Limb (tissue), 2 donors: Measurements from ENCODE around the gene SRPRA.
"Not testable (repeated sequence)": the region's sequence is repeated elsewhere in the genome, so short reads cannot be mapped to it uniquely, and the experiment has no call there.

Experiments
- DNase-seq, 2 donors: peaks; one replicate each; pipeline ENCODE4 v3.0.0-alpha.2; 2016; ENCODE audit errors: extremely low spot score in 2 of 2

SRPRA gene, protein sequence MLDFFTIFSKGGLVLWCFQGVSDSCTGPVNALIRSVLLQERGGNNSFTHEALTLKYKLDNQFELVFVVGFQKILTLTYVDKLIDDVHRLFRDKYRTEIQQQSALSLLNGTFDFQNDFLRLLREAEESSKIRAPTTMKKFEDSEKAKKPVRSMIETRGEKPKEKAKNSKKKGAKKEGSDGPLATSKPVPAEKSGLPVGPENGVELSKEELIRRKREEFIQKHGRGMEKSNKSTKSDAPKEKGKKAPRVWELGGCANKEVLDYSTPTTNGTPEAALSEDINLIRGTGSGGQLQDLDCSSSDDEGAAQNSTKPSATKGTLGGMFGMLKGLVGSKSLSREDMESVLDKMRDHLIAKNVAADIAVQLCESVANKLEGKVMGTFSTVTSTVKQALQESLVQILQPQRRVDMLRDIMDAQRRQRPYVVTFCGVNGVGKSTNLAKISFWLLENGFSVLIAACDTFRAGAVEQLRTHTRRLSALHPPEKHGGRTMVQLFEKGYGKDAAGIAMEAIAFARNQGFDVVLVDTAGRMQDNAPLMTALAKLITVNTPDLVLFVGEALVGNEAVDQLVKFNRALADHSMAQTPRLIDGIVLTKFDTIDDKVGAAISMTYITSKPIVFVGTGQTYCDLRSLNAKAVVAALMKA

GRCh38 chr11:126268708-126269579 lies at the start of gene SRPRA, which contains the start of gene FOXRED1:
TSS of gene SRPRA (minus strand) at chr11:126268895. CDS start at chr11:126268804, 91 bp downstream.
TSS of gene FOXRED1 (plus strand) at chr11:126269154. CDS start at chr11:126269207, 53 bp downstream.
- peak; percentile 98 to 100 for DNase-seq

- peak; percentile 72 to 83 for DNase-seq
Observed at GRCh38 chr11:126317756-126318573, 49.3 kb upstream of the SRPRA start.

DNA sequence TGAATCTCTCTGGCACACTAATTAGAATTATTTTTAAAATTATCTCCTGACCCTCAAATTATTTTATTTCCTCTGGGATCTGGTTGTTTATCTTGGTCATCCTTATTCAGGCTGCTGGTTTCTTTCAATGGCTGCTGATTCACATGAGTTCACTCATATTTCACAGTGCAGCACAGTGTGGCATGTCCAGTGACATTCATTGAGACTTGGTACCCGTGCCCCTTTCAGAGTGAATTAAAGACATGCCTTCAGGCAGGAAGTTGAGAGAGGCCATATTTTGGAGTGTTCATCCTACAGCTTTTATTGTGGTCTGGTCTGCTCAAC lies 48.7 kb upstream of the SRPRA start:
- DNase-seq: no peak

GRCh38 chr11:126313826-126314225 lies 45.1 kb upstream of the SRPRA start:
- no peak for DNase-seq

DNA sequence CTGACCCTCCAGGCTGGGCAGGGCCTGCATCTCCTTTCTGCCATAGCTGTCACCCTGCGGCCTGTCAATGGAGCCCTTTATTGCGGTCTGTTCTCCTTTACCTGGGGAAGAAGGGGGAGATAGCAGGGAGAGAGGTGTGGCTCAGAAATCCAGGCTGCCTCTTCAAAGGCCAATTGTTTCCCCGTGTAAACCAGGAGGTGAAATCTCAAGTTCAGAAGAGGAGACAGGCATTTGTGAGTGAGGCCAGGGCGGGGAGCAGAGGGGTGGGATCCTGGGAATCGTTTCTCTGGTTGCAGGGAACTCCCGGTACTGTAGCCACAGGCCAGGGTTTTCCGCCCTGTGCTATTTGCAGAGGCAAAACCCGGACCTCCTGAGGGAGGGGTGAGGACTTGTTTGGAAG lies 44.3 kb upstream of the SRPRA start:
- DNase-seq: no peak

- no peak for DNase-seq
Observed at GRCh38 chr11:126311401-126312291, 43.0 kb upstream of the SRPRA start.

GRCh38 chr11:126310992-126311310 lies 42.3 kb upstream of the SRPRA start:
- no peak for DNase-seq

DNA sequence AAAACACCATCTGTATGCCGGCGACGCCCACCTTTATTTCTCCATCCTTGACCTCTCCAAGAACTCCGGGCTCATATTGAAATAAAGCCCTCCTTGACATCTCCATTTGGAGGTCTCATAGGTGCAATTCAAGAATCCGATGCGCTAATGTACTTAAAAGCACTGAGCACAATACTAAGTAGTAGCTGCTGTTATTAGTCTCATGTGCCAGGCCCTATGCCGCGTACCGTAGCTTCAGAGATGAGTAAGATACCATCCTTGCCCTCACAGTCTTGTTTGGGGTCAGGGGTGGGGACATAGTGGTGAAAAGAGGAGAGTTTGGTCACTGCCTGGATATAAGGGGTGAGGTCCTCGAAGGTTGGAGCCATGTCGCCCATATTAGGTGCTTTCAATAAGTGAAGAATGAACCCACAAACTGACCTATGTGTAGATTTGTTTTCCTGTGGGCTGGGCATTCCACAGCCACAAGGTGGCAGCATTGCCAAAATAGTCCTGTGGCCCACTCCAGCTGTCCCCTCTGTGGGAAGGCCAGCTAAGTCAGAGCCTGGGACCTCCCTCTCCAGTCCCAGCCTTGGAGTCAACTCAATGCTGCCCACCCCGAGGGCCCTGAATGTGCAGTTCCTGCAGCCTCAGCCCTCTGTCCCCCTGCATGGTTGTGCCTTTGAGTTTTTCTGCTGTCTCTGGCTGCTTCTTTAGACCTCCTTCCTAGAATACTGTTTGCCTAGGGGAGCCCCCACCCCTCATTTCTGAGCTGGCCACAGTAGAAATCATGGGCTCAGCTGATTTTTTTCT lies 41.7 kb upstream of the SRPRA start:
- DNase-seq: peak; percentile 78 to 88

DNA sequence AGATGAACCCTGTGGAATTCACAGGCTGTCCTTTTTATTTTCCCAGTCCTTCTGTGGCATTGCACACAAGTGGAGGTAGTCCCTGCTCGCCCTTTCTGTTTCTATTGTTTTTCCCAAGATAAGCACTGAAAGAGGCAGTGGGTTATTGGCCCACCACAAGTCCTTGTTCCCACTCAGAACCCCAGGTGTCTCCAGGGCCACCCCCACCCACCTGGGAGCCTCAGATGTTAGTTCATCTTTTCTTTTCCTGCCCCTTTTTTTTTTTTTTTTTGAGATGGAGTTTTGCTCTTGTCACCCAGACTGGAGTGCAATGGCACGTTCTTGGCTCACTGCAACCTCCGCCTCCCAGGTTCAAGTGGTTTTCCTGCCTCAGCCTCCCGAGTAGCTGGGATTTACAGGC lies 40.1 kb upstream of the SRPRA start:
- not testable (repeated sequence) for DNase-seq

- peak in 1 of 2 donors; percentile 51 for DNase-seq
Observed at GRCh38 chr11:126308271-126308671, 39.6 kb upstream of the SRPRA start.

DNA sequence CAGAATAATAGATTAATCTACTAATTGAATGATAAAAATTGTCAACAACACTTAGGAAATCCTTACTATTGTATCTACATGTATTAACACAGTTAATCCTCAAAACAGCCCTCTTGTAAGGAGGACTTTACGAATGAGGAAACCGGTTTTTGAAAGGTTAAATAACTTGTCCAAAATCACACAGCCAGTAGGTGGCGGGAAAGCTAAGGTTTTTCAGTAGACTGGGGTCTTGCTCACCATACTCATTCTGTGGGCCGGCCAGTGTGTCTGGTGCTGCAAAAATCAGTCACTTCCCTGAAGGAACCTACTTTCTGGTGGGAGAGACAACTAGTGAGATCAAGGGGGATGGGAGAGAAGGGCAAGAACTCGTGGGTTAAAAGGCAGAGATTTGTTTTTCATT lies 39.0 kb upstream of the SRPRA start:
- peak; percentile 53 to 57 for DNase-seq

- no peak for DNase-seq
Observed at GRCh38 chr11:126305699-126306098, 37.0 kb upstream of the SRPRA start.

- no peak for DNase-seq
Observed at GRCh38 chr11:126304457-126305075, 35.9 kb upstream of the SRPRA start.

- DNase-seq: peak; percentile 94 to 95
Observed at GRCh38 chr11:126303623-126304456, 35.1 kb upstream of the SRPRA start, which contains the start of gene DCPS. TSS of gene DCPS (plus strand) at chr11:126304060. CDS start at chr11:126304081, 21 bp downstream.

DNA sequence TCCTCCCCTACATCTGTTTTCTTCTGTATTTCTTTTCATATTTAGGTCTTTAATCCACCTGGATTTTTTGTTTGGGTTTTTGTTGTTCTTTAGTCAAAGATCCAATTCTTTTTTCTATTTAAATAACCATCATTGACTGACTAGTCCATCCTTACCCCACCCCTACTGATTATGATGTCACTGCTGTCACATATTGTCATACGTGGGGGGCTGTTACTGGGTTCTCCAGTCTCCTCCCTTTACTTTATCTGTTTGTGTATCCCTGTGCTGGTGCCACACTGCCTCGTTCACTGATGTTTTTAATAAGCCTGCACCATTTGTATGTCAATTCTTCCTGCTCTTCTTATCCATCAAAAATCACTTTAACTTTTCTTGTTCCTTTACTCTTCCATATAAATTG lies 28.3 kb upstream of the SRPRA start:
- no peak for DNase-seq

- no peak for DNase-seq
Observed at GRCh38 chr11:126293726-126294125, 25.0 kb upstream of the SRPRA start.

DNA sequence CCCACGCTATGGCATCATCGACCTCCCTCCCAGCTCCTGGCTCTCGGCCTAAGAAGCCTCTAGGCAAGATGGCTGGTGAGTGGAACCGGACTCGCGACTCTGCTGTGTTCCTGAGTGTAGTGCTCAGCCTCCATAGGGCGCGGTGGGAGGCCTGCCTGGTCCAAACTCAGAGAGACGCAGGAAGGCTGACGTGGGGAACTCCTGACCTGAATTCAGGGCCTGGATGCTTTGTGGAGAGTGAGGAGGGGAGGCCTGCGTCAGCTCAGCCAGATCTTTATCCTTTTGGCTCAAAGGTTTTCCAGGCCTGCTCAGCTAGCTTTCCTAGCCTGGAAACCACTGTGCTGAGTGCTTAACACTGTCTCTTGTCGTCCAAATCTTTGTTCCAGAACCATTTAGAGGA lies 22.2 kb upstream of the SRPRA start:
- no peak for DNase-seq

DNA sequence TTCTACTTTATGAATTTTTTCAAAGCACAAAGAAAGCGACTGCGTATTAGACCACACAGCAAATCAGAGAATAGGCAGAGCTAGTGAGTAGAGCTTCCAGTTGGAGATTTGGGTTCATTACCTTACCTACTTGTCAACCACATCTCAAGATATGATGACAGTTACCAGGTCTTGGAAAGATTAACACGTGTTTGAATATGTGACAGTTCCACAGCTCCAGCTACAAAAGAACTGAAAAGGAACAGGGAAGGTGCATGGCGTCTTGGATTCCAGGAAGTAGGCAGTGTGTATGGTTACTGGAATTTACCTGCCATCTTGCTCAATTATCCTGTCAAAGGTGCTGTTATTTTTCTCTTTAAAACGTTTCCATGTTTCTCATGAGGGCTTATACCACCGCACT lies 19.5 kb upstream of the SRPRA start:
- no peak for DNase-seq
